Osteoblast (primary cell): ENCODE results near the gene SNX25. TPM values are rescaled to one million over a fixed set of nuclear protein-coding genes. Genes with fewer than 3 reads are reported as not detected.

Experiments
- DNase-seq: peaks from one replicate; pipeline ENCODE4 v3.0.0; 2011; ENCODE audit warnings: low spot score, mixed read lengths; ENCODE audit not compliant: insufficient read length; ENCODE audit errors: missing footprints
- H2AFZ ChIP-seq: 2 replicates; pipeline ENCODE4 v1.6.0; 2011; ENCODE audit warnings: mild to moderate bottlenecking, low read length
- H3K27ac ChIP-seq: 2 replicates; pipeline ENCODE4 v1.5.1; 2011; ENCODE audit warnings: mild to moderate bottlenecking, low read depth, low read length, moderate library complexity
- H3K27me3 ChIP-seq: 2 replicates; pipeline ENCODE4 v1.6.0; 2012; ENCODE audit warnings: mild to moderate bottlenecking, control low read depth, inconsistent platforms, low read length, moderate library complexity; ENCODE audit not compliant: insufficient read depth
- H3K36me3 ChIP-seq: 2 replicates; pipeline ENCODE4 v1.5.1; 2011; ENCODE audit warnings: mild to moderate bottlenecking, low read length, control low read depth, moderate library complexity; ENCODE audit not compliant: insufficient read depth
- H3K4me1 ChIP-seq: 2 replicates; pipeline ENCODE4 v1.5.1; 2011; ENCODE audit warnings: mild to moderate bottlenecking, low read length, control low read depth, moderate library complexity; ENCODE audit not compliant: insufficient read depth
- H3K4me2 ChIP-seq: 2 replicates; pipeline ENCODE4 v1.6.0; 2011; ENCODE audit warnings: mild to moderate bottlenecking, low read length; ENCODE audit not compliant: insufficient read depth
- H3K4me3 ChIP-seq: fragments of 200-600 bp; sonication (generic); 3 replicates; pipeline ENCODE4 v1.5.1; 2012; ENCODE audit warnings: mild to moderate bottlenecking, low read length, inconsistent platforms; ENCODE audit not compliant: insufficient read depth
- H3K79me2 ChIP-seq: 2 replicates; pipeline ENCODE4 v1.6.0; 2012; ENCODE audit warnings: mild to moderate bottlenecking, low read length, control low read depth, inconsistent platforms; ENCODE audit not compliant: insufficient read depth
- H3K9me3 ChIP-seq: 2 replicates; pipeline ENCODE4 v1.5.1; 2011; ENCODE audit warnings: low read depth, low read length, control low read depth
- H4K20me1 ChIP-seq: 2 replicates; pipeline ENCODE4 v1.6.0; 2012; ENCODE audit warnings: mild to moderate bottlenecking, low read length, control low read depth; ENCODE audit not compliant: insufficient read depth
- total RNA-seq: library from RNA; depleted of rRNA; stranded (reverse); fragments of >200 nt; gene quantifications from 2 replicates; pipeline ENCODE4 v1.2.3, GENCODE V29; 2012
- TF ChIP-seq, protein P1 (sequence below): IDR thresholded peaks from 2 replicates; pipeline ENCODE4 v1.5.1; 2011; ENCODE audit warnings: mild to moderate bottlenecking, low read depth, low read length, moderate library complexity; ENCODE audit errors: extremely low read depth

SNX25 gene
- total RNA-seq, 1 donor = 98.1 TPM

DNA sequence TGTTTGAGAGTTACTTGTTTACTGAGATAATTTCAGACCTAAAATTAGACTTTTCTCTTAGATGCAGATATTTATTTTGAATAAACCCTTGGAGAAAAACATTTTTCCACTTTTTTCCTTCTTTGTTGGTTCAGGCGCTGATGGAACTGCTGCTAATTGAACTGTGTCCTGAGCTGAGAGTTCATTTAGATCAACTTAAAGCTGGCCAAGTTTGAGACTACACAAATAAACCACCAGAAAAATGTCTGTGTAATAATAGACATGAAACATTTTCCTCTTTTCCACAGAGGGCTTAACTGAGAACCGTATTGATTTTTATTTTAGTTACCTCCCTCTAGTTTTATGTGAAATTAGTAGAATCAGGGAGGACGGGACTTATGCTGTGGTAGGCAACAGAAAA lies 153.9 kb downstream of the SNX25 start:
- TF ChIP-seq, protein P1, sequence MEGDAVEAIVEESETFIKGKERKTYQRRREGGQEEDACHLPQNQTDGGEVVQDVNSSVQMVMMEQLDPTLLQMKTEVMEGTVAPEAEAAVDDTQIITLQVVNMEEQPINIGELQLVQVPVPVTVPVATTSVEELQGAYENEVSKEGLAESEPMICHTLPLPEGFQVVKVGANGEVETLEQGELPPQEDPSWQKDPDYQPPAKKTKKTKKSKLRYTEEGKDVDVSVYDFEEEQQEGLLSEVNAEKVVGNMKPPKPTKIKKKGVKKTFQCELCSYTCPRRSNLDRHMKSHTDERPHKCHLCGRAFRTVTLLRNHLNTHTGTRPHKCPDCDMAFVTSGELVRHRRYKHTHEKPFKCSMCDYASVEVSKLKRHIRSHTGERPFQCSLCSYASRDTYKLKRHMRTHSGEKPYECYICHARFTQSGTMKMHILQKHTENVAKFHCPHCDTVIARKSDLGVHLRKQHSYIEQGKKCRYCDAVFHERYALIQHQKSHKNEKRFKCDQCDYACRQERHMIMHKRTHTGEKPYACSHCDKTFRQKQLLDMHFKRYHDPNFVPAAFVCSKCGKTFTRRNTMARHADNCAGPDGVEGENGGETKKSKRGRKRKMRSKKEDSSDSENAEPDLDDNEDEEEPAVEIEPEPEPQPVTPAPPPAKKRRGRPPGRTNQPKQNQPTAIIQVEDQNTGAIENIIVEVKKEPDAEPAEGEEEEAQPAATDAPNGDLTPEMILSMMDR = no peak
- Histone ChIP-seq H2AFZ (no peak overlapping the region), H3K36me3 (peaks cover 9% of the 10 kb centered on the region)

DNA sequence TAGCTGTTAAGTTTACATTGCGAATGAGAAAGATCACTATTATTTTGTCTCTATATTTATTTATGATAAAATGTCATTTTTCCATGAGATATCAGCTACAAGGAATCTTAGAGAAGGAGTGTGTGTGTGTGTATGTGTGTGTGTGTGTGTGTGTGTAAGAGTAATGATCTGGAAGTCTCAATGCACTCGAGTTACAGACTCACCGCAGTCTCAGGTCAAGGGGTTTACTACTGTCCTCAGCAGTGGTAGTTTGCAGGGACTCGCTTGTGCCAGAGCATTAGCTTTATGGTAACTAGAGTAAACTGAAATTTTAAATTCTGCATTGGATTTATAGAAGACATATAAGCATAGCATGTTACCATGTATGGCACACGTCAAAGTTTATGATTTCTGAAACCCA lies 155.5 kb downstream of the SNX25 start:
- Histone ChIP-seq H3K4me3 (no peak overlapping the region), H3K4me2 (no peak overlapping the region), H3K27me3 (no peaks in the 10 kb centered on the region), H3K36me3 (peaks cover 9% of the 10 kb centered on the region), H3K27ac (no peak overlapping the region), H2AFZ (no peak overlapping the region), H4K20me1 (no peaks in the 10 kb centered on the region), H3K9me3 (no peaks in the 10 kb centered on the region), H3K4me1 (peaks cover 3% of the 10 kb centered on the region), H3K79me2 (no peaks in the 10 kb centered on the region)
- TF ChIP-seq, protein P1 = no peak
- no peak for DNase-seq

More for the DNA sequence above, 153.9 kb downstream of the SNX25 start:
- no peak overlapping the region for H3K4me2 ChIP-seq
- H3K4me1 ChIP-seq = peaks cover 18% of the 10 kb centered on the region
- H3K79me2 ChIP-seq = no peaks in the 10 kb centered on the region
- H3K27me3 ChIP-seq = no peaks in the 10 kb centered on the region
- no peak for DNase-seq
- no peak overlapping the region for H3K27ac ChIP-seq
- no peaks in the 10 kb centered on the region for H3K9me3 ChIP-seq
- H4K20me1 ChIP-seq = no peaks in the 10 kb centered on the region
- no peak overlapping the region for H3K4me3 ChIP-seq

DNA sequence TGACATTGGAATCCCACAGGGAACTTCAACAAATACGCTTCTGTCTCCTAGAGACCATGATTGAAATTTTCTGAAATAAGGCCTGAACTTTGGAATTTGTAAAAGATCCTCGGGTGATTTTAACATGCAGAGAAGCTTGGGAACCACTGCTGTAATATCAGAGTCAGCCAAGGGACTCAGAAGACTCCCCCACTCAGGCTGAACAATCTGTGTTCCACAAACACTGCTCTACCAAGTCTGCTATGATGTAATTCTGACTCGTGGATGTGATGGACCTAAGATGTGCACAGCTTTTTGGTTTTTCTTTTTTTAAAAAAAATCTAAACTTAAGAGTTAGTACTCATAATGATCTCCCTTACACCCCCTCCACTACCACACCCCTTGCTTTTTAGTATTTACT lies 160.3 kb downstream of the SNX25 start:
- no peaks in the 10 kb centered on the region for H3K4me1 ChIP-seq
- DNase-seq = no peak
- TF ChIP-seq, protein P1 = no peak

DNA sequence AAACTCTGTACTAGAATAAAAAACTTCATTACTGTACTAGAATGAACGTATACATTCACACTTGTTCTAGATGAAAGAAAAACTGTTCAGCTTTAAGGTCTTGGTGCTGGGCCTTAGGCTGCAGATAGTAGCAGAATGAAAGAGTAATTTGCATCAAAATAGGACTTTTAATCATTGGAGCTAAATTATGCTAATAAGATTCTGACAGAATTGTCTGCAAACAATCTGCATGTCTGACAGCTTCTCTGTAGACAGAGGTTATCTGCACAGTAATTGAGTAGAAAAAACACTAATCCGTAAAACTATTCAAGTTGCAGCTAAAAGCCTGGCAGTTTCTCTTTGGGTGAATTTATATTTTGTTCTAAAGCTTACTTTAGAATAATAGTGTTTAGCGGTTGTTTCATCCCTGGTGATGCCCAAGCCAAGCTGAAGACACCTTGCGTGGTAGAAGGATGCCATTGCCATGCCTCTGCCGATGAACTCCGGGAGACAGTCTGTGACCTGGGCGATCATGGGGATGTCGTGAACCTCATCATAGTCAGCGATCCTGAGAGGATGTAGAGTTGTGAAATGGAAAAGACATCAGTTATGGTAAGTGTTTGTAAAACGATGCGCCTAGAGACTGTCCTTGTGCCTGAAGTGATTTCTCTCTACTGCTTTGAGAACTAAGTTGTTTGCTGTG lies 161.0 kb downstream of the SNX25 start:
- TF ChIP-seq, protein P1 = no peak
- no peak overlapping the region for H3K4me3 ChIP-seq
- H3K79me2 ChIP-seq = no peaks in the 10 kb centered on the region
- no peak overlapping the region for H3K27ac ChIP-seq
- no peaks in the 10 kb centered on the region for H3K4me1 ChIP-seq
- no peaks in the 10 kb centered on the region for H3K9me3 ChIP-seq
- H3K27me3 ChIP-seq = no peaks in the 10 kb centered on the region
- no peak overlapping the region for H3K4me2 ChIP-seq
- H3K36me3 ChIP-seq = peaks cover 34% of the 10 kb centered on the region
- no peak overlapping the region for H2AFZ ChIP-seq
- no peaks in the 10 kb centered on the region for H4K20me1 ChIP-seq
- no peak for DNase-seq

More for the DNA sequence above, 160.3 kb downstream of the SNX25 start:
- Histone ChIP-seq H3K36me3 (peaks cover 34% of the 10 kb centered on the region), H3K4me2 (no peak overlapping the region), H3K9me3 (no peaks in the 10 kb centered on the region), H3K79me2 (no peaks in the 10 kb centered on the region), H4K20me1 (no peaks in the 10 kb centered on the region), H2AFZ (no peak overlapping the region), H3K4me3 (no peak overlapping the region), H3K27me3 (no peaks in the 10 kb centered on the region), H3K27ac (no peak overlapping the region)
